Muscle layer of duodenum (tissue), 2 donors: ENCODE data around the gene VPS11.

Experiments
- H3K27ac ChIP-seq: one replicate; pipeline ENCODE4 v1.7.0; 2013; ENCODE audit warnings: mild to moderate bottlenecking, low read length
- H3K27me3 ChIP-seq: one replicate; pipeline ENCODE4 v1.7.0; 2013; ENCODE audit warnings: low read depth, mild to moderate bottlenecking, control low read depth, low read length
- H3K36me3 ChIP-seq, 2 donors: one replicate each; pipeline ENCODE4 v1.7.0; 2013; ENCODE audit warnings: low read length in 2 of 2, control low read depth in 1 of 2, mild to moderate bottlenecking in 1 of 2; ENCODE audit not compliant: insufficient read depth in 2 of 2, control insufficient read depth in 1 of 2
- H3K4me1 ChIP-seq, 2 donors: one replicate each; pipeline ENCODE4 v1.7.0; 2013; ENCODE audit warnings: low read length in 2 of 2, mild to moderate bottlenecking in 2 of 2, control low read depth in 1 of 2, moderate library complexity in 1 of 2; ENCODE audit not compliant: insufficient read depth in 2 of 2, control insufficient read depth in 1 of 2
- H3K4me3 ChIP-seq, 2 donors: one replicate each; pipeline ENCODE4 v1.7.0; 2013; ENCODE audit warnings: low read length in 2 of 2, low read depth in 1 of 2, mild to moderate bottlenecking in 1 of 2
- H3K9me3 ChIP-seq, 2 donors: one replicate each; pipeline ENCODE4 v1.7.0; 2013; ENCODE audit warnings: low read length in 2 of 2, control low read depth in 1 of 2, mild to moderate bottlenecking in 1 of 2; ENCODE audit not compliant: control insufficient read depth in 1 of 2
- donor health status: healthy.

VPS11 gene

GRCh38 chr11:119041821-119042514 is 25.6 kb upstream of the VPS11 start:
- Histone ChIP-seq H3K27ac (no peak overlapping the region), H3K9me3 (no peaks in the 10 kb centered on the region), H3K4me1 (no peaks in the 10 kb centered on the region), H3K36me3 (peaks cover 17 to 20% of the 10 kb centered on the region in 2 donors), H3K27me3 (no peaks in the 10 kb centered on the region), H3K4me3 (no peak overlapping the region)

GRCh38 chr11:119042927-119043326 is 24.7 kb upstream of the VPS11 start:
- Histone ChIP-seq H3K36me3 (peaks cover 26 to 29% of the 10 kb centered on the region in 2 donors), H3K4me3 (no peak overlapping the region), H3K27ac (no peak overlapping the region), H3K27me3 (no peaks in the 10 kb centered on the region), H3K9me3 (no peaks in the 10 kb centered on the region), H3K4me1 (no peaks in the 10 kb centered on the region)

GRCh38 chr11:119044708-119045107 is 22.9 kb upstream of the VPS11 start:
- no peaks in the 10 kb centered on the region for H3K4me1 ChIP-seq
- no peaks in the 10 kb centered on the region for H3K27me3 ChIP-seq
- H3K36me3 ChIP-seq, result peaks cover 44% of the 10 kb centered on the region in 2 donors
- H3K27ac ChIP-seq, result no peak overlapping the region
- no peak overlapping the region for H3K4me3 ChIP-seq
- no peaks in the 10 kb centered on the region for H3K9me3 ChIP-seq

DNA sequence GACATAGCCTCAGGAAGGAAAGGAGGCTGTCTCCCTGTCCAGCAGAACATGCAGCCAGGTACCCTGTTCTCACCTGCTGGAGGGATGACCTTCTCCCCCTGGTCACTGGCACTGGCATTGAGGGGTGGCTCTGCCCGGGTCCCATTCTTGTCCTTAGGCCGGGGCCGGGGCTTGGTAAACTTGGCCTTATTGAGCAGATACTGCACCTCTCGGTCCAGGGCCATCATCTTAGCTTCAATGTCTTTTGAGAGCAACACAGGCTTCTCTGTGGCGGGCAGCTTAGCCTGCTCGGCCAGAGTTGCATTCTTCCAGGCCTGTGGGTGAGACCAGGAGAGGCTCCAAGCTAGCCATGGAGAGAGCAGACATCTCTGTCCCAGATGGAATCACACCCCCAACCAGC is 21.1 kb upstream of the VPS11 start:
- H3K27me3 ChIP-seq, result no peaks in the 10 kb centered on the region
- peaks cover 56% of the 10 kb centered on the region in 2 donors for H3K36me3 ChIP-seq
- no peaks in the 10 kb centered on the region for H3K9me3 ChIP-seq
- H3K27ac ChIP-seq, result no peak overlapping the region
- H3K4me3 ChIP-seq, result no peak overlapping the region
- no peaks in the 10 kb centered on the region for H3K4me1 ChIP-seq

- Histone ChIP-seq H3K36me3 (peaks cover 63% of the 10 kb centered on the region in 2 donors), H3K27ac (no peak overlapping the region), H3K4me3 (no peak overlapping the region), H3K27me3 (no peaks in the 10 kb centered on the region), H3K4me1 (no peaks in the 10 kb centered on the region), H3K9me3 (no peaks in the 10 kb centered on the region)
These were observed 20.4 kb upstream of the VPS11 start for GRCh38 chr11:119047205-119047604.

DNA sequence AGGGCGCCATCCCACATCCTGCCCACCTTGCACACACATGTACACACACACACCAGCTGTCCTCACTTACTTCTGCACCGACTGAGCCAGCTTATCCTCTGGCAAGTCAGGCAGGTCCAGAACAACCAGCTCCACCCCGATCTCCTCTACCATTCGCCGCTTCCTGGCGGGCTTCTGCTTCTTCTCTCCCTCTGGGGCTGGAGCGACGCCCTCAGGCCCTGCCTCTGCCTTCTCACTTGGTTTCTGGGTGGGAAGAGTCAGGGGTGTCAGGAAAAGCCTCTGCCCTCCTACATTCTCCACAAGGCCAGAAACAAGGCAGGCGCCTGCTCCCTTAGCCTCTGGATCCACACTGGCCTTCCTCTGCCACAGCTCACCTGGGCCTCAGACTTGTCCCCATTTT is 19.0 kb upstream of the VPS11 start:
- no peak overlapping the region for H3K4me3 ChIP-seq
- no peaks in the 10 kb centered on the region for H3K4me1 ChIP-seq
- no peaks in the 10 kb centered on the region for H3K9me3 ChIP-seq
- peaks cover 77 to 78% of the 10 kb centered on the region in 2 donors for H3K36me3 ChIP-seq
- H3K27ac ChIP-seq, result no peak overlapping the region
- H3K27me3 ChIP-seq, result no peaks in the 10 kb centered on the region

GRCh38 chr11:119049081-119049480 is 18.5 kb upstream of the VPS11 start:
- Histone ChIP-seq H3K4me3 (no peak overlapping the region), H3K36me3 (peaks cover 82% of the 10 kb centered on the region in 2 donors), H3K27ac (no peak overlapping the region), H3K27me3 (no peaks in the 10 kb centered on the region), H3K4me1 (no peaks in the 10 kb centered on the region), H3K9me3 (no peaks in the 10 kb centered on the region)

- Histone ChIP-seq H3K4me1 (peaks cover 8 to 15% of the 10 kb centered on the region in 2 donors), H3K27ac (no peak overlapping the region), H3K36me3 (peaks cover 67 to 74% of the 10 kb centered on the region in 2 donors), H3K4me3 (no peak overlapping the region), H3K9me3 (no peaks in the 10 kb centered on the region), H3K27me3 (no peaks in the 10 kb centered on the region)
These were observed 16.0 kb upstream of the VPS11 start for GRCh38 chr11:119051440-119052162.

DNA sequence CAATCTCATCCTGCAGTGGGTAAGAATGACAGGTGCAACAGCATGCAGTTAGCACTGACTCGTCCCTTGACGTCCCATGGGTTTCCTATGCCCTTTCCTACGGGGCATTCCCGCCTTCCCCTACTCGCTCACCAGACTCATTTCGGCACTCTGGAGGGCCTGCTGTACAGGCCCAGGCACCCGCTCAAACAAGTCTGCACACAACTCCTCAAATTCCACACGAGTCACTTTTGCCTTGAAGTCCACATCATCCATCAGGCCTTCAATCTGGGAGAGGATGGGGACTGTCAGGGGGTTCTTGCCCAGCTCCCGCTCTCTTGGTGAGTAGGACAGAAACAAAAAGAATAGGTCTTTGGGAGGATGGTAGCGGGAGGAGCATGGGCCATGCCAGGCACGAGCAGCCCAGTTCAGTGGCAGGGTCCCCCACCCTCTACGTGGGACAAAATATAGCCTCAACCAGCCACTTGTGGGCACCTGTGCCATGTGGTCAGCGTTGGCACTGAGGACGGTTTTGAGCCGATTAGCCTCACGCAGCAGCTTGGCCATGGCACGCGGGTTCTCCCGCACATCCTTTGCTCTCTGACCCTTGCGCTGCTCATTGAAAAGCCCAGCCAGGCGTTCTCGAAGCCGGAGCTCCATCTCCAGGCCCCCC is 15.3 kb upstream of the VPS11 start:
- Histone ChIP-seq H3K36me3 (peaks cover 62 to 67% of the 10 kb centered on the region in 2 donors), H3K4me1 (peaks cover 8 to 15% of the 10 kb centered on the region in 2 donors)

DNA sequence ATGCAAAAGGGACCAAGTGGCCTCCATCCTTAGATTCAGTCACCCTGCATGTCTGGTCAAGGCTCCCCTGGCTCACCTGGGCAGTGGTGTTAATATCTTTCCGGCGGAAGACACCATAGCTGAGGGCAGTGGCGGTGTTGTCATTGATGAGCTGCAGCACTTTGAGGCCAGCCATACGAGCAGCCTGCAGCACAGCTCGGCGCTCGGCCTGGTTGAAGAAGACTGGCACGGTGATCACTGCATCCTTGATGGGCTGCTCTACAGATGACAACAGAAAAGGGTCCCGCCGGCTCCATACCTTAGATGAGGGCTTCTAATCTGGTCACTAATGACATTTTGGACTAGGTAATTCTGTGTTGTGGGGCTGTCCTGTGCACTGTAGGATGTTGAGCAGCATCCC is 13.2 kb upstream of the VPS11 start:
- H3K36me3 ChIP-seq, result peaks cover 43 to 46% of the 10 kb centered on the region in 2 donors
- no peaks in the 10 kb centered on the region for H3K9me3 ChIP-seq
- H3K27ac ChIP-seq, result no peak overlapping the region
- H3K4me1 ChIP-seq, result peaks cover 8 to 25% of the 10 kb centered on the region in 2 donors
- no peaks in the 10 kb centered on the region for H3K27me3 ChIP-seq
- no peak overlapping the region for H3K4me3 ChIP-seq

More for the DNA sequence above, 15.3 kb upstream of the VPS11 start:
- Histone ChIP-seq H3K27ac (no peak overlapping the region), H3K9me3 (no peaks in the 10 kb centered on the region), H3K27me3 (no peaks in the 10 kb centered on the region), H3K4me3 (no peak overlapping the region)

GRCh38 chr11:119055901-119056300 is 11.7 kb upstream of the VPS11 start:
- Histone ChIP-seq H3K4me3 (peak overlapping the region; percentile 78 to 90), H3K4me1 (peaks cover 8 to 25% of the 10 kb centered on the region in 2 donors), H3K9me3 (no peaks in the 10 kb centered on the region), H3K27ac (peak overlapping the region; percentile 56), H3K36me3 (peaks cover 34 to 37% of the 10 kb centered on the region in 2 donors), H3K27me3 (no peaks in the 10 kb centered on the region)
